Fibroblast of pulmonary artery (primary cell): ENCODE measurements around the gene ADI1.

Source experiments
- DNase-seq: peaks from one replicate; pipeline ENCODE4 v3.0.0-alpha.2; 2010; ENCODE audit warnings: low read depth
- H3K4me3 ChIP-seq: replicated peaks from 2 replicates; pipeline ENCODE4 v1.5.1; 2011; ENCODE audit warnings: low read depth, mild to moderate bottlenecking, control low read depth, low read length, moderate library complexity
- CTCF ChIP-seq: IDR thresholded peaks from 2 replicates; pipeline ENCODE4 v1.5.1; 2011; ENCODE audit warnings: mild to moderate bottlenecking, control low read depth, low read length, inconsistent platforms; ENCODE audit errors: missing control alignments

The ADI1 gene

GRCh38 chr2:3536682-3537632 is 17.6 kb upstream of the ADI1 start:
- H3K4me3 ChIP-seq = peak overlapping the region; percentile 45
- TF ChIP-seq CTCF = peak; percentile 59

GRCh38 chr2:3535794-3536681 is 16.7 kb upstream of the ADI1 start:
- DNase-seq = peak; percentile 89
- TF ChIP-seq CTCF = peak; percentile 35
- H3K4me3 ChIP-seq = peak overlapping the region; percentile 45

More at GRCh38 chr2:3536682-3537632, 17.6 kb upstream of the ADI1 start:
- peak; percentile 65 for DNase-seq

DNA sequence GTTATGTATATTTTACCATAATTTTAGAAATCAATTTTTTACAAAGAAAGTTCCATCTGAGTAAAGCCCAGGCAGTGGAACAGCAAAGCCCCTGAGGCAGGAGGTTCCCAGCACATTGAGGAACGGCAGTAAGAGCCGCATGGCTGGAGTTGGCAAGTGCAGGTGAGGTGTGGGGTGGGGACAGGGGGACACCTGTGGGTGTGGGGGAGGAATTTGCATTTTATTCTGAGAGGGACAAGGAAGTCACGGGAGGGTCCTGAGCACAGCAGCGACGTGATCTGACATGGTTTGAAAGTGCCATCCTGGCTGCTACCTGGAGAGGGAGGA is 16.1 kb upstream of the ADI1 start:
- TF ChIP-seq CTCF = no peak
- peak overlapping the region; percentile 45 for H3K4me3 ChIP-seq
- DNase-seq = no peak

DNA sequence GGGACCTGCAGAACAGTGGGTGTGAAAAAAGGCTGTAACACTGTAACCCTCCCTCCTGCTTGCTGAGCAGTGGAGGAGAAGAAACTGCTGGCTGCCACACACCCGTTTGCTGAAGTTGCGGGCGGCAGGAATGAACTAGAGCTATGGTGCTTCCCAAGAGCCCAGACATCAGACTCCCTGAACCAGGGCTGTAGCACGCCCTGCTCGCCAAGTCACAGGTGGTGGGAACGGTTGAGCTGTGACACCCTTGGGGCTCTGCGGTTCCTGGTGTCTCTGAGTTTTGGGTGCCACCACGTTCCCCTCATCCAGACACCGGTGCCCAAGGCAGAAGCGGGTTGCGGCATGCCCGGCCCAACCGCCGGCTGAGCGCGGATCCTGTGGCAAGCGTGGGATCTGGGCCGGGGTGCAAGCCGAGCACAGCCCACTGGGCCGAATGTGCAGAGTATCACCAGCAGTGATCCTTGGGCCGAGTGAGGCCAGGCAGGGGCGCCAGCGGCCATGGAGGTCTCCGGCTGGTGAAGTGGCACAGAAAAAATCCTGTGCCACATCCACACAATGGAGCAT is 15.0 kb upstream of the ADI1 start:
- no peak overlapping the region for H3K4me3 ChIP-seq
- no peak for DNase-seq

DNA sequence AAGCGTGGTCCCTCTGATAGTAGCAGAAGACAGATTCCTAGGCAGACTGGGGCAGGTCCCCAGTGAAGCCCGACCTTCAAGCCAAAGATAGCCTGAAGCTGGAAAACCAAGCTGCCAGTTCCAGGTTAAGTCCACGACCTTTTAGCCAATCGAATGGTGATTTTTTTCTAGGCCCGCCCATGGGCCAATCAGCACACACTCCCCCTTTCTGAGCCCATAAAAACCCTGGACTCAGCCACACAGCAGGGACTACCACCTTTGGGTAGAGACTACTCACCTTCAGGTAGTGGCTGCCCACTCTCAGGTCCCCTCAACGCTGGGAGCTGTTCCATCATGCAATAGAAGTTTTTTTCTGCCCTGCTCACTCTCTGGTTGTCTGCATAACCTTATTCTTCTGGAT is 14.5 kb upstream of the ADI1 start:
- no peak overlapping the region for H3K4me3 ChIP-seq
- no peak for DNase-seq
- no peak for TF ChIP-seq CTCF

More for the DNA sequence above, 15.0 kb upstream of the ADI1 start:
- no peak for TF ChIP-seq CTCF

GRCh38 chr2:3532941-3533340 is 13.6 kb upstream of the ADI1 start:
- DNase-seq = no peak
- no peak for TF ChIP-seq CTCF
- no peak overlapping the region for H3K4me3 ChIP-seq
